ENCODE results near the gene OR6V1. TPM values are rescaled to one million over a fixed set of nuclear protein-coding genes. Genes with fewer than 3 reads are reported as not detected.

The OR6V1 gene
- total RNA-seq, 2 experiments from 2014 or later: not detected

DNA sequence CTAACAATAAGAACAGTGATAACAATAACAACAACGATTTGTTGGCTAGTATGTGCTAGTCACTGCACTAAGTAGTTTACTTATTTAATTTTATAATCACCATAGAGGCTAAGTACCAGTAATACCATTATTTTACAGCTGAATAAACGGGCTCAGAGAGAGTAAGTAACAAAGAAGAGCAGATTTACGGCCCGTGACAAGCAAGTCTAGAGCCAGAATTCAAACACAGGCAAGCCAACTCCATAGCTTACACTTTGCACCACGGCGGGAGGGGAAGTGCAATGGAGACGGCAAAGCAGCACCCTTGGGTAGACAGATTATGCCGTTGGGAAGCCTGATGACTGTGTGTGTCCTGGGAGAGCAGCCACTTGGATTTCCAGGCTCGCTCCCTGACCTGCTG is 1.2 kb upstream of the OR6V1 start:
- no peaks in the 10 kb centered on the region for H3K36me3 ChIP-seq (ENCODE audit: insufficient read depth, low read length)
- ChIA-PET CTCF (ENCODE audit: unreplicated experiment) (no interaction called here), POLR2A (interaction anchor here (0.5 to 1.2 kb wide), 5 partner anchors 10 to 256 kb away, joined by 3 to 5 read pairs (median 4); no protein-coding TSS in a partner anchor)
- no peak for TF ChIP-seq EZH2phosphoT487 (IDR thresholded peaks at IDR 0.05; ENCODE audit: borderline replicate concordance, low read depth, low read length)
- TF ChIP-seq, protein P1, sequence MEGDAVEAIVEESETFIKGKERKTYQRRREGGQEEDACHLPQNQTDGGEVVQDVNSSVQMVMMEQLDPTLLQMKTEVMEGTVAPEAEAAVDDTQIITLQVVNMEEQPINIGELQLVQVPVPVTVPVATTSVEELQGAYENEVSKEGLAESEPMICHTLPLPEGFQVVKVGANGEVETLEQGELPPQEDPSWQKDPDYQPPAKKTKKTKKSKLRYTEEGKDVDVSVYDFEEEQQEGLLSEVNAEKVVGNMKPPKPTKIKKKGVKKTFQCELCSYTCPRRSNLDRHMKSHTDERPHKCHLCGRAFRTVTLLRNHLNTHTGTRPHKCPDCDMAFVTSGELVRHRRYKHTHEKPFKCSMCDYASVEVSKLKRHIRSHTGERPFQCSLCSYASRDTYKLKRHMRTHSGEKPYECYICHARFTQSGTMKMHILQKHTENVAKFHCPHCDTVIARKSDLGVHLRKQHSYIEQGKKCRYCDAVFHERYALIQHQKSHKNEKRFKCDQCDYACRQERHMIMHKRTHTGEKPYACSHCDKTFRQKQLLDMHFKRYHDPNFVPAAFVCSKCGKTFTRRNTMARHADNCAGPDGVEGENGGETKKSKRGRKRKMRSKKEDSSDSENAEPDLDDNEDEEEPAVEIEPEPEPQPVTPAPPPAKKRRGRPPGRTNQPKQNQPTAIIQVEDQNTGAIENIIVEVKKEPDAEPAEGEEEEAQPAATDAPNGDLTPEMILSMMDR (conservative IDR thresholded peaks at IDR 0.05; ENCODE audit: low read length): no peak
- intact Hi-C loops (cut with micrococcal nuclease; ENCODE audit: unreplicated experiment): no loop called here
- H3K79me2 ChIP-seq (ENCODE audit: insufficient read depth, low read depth, low read length): no peaks in the 10 kb centered on the region
- DNase-seq (ENCODE audit: low spot score): no peak
- no peak overlapping the region for H3K27ac ChIP-seq (ENCODE audit: low read depth, low read length, poor library complexity, severe bottlenecking)
- H3K4me1 ChIP-seq (ENCODE audit: insufficient read depth, low read length, poor library complexity, severe bottlenecking): peaks cover 7% of the 10 kb centered on the region
- H3K4me2 ChIP-seq (ENCODE audit: low read length): no peak overlapping the region
- BruUV-seq (replicated peaks): no TSS peak
- no peak overlapping the region for H2AFZ ChIP-seq (ENCODE audit: low read length)
- no peak overlapping the region for H3K4me3 ChIP-seq (ENCODE audit: low read depth, low read length, poor library complexity, severe bottlenecking)
- no peaks in the 10 kb centered on the region for H4K20me1 ChIP-seq (ENCODE audit: insufficient read depth, low read length)
- H3K9me2 ChIP-seq (ENCODE audit: insufficient read depth, low read length): no peaks in the 10 kb centered on the region
- H3K9me3 ChIP-seq (ENCODE audit: low read length): no peaks in the 10 kb centered on the region

DNA sequence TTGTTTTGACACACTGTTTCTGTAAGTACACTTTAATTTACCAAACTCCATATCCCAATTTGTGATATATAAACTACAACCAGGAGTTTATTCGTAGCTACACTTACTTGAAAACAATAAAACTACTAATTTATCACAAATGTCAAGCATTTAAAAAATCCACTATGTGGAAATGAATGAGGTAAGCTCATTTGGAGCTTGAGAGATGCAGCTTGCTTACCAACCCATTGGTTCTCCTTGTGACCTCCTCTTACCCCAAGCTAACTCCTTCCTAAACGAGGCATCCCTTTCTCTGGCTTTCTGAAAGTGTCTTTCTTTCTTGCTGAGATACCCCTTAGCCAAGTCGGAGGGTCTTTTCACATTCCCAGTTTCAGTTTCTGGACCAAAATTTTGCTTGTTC is 2.5 kb downstream of the OR6V1 start:
- no peaks in the 10 kb centered on the region for H3K9me3 ChIP-seq (ENCODE audit: low read length)
- no peak for DNase-seq (ENCODE audit: low spot score)
- CTCF ChIA-PET (ENCODE audit: unreplicated experiment): no interaction called here
- TF ChIP-seq, protein P1 (conservative IDR thresholded peaks at IDR 0.05; ENCODE audit: low read length): no peak
- TF ChIP-seq EZH2phosphoT487 (IDR thresholded peaks at IDR 0.05; ENCODE audit: borderline replicate concordance, low read depth, low read length): no peak
- no peaks in the 10 kb centered on the region for H3K36me3 ChIP-seq (ENCODE audit: insufficient read depth, low read length)
- POLR2A ChIA-PET: interaction anchor here (0.6 to 1.0 kb wide), 3 partner anchors 9 to 133 kb away, joined by 3 read pairs; no protein-coding TSS in a partner anchor
- peaks cover under 1% of the 10 kb centered on the region for H3K4me1 ChIP-seq (ENCODE audit: insufficient read depth, low read length, poor library complexity, severe bottlenecking)
- no peaks in the 10 kb centered on the region for H3K9me2 ChIP-seq (ENCODE audit: insufficient read depth, low read length)
- H3K27ac ChIP-seq (ENCODE audit: low read depth, low read length, poor library complexity, severe bottlenecking): no peak overlapping the region
- H2AFZ ChIP-seq (ENCODE audit: low read length): no peak overlapping the region
- H3K4me2 ChIP-seq (ENCODE audit: low read length): no peak overlapping the region
- intact Hi-C loops (cut with micrococcal nuclease; ENCODE audit: unreplicated experiment): no loop called here
- no peaks in the 10 kb centered on the region for H4K20me1 ChIP-seq (ENCODE audit: insufficient read depth, low read length)
- H3K4me3 ChIP-seq (ENCODE audit: low read depth, low read length, poor library complexity, severe bottlenecking): no peak overlapping the region
- no TSS peak for BruUV-seq (replicated peaks)
- H3K79me2 ChIP-seq (ENCODE audit: insufficient read depth, low read depth, low read length): no peaks in the 10 kb centered on the region

DNA sequence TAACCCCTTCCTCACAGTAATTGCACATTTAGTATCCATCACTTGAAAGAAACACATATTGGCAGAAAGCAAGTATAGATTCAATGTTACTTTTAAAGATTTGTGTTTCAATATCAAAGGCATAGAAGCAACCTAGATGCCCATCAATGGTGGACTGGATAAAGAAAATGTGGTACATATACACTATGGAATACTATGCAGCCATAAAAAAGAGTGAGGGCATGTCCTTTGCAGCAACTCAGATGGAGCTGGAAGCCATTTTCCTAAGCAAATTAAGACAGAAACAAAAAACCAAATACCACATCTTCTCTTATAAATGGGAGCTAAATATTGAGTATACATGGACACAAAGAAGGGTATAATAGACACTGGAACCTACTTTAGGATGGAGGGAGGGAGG is 3.6 kb downstream of the OR6V1 start:
- H3K9me2 ChIP-seq (ENCODE audit: insufficient read depth, low read length): no peaks in the 10 kb centered on the region
- POLR2A ChIA-PET: interaction anchor here (0.8 kb wide), 1 partner anchor 59 kb away, joined by 3 read pairs; no protein-coding TSS in a partner anchor
- H3K4me1 ChIP-seq (ENCODE audit: insufficient read depth, low read length, poor library complexity, severe bottlenecking): no peaks in the 10 kb centered on the region
- no peaks in the 10 kb centered on the region for H3K79me2 ChIP-seq (ENCODE audit: insufficient read depth, low read depth, low read length)
- no TSS peak for BruUV-seq (replicated peaks)
- H3K9me3 ChIP-seq (ENCODE audit: low read length): no peaks in the 10 kb centered on the region
- CTCF ChIA-PET (ENCODE audit: unreplicated experiment): no interaction called here
- no peaks in the 10 kb centered on the region for H3K36me3 ChIP-seq (ENCODE audit: insufficient read depth, low read length)
- H4K20me1 ChIP-seq (ENCODE audit: insufficient read depth, low read length): no peaks in the 10 kb centered on the region
- H2AFZ ChIP-seq (ENCODE audit: low read length): no peak overlapping the region
- TF ChIP-seq, protein P1 (conservative IDR thresholded peaks at IDR 0.05; ENCODE audit: low read length): no peak
- TF ChIP-seq EZH2phosphoT487 (IDR thresholded peaks at IDR 0.05; ENCODE audit: borderline replicate concordance, low read depth, low read length): no peak
- no peak overlapping the region for H3K27ac ChIP-seq (ENCODE audit: low read depth, low read length, poor library complexity, severe bottlenecking)
- no peak overlapping the region for H3K4me3 ChIP-seq (ENCODE audit: low read depth, low read length, poor library complexity, severe bottlenecking)
- H3K4me2 ChIP-seq (ENCODE audit: low read length): no peak overlapping the region
- DNase-seq (ENCODE audit: low spot score): no peak
- intact Hi-C loops (cut with micrococcal nuclease; ENCODE audit: unreplicated experiment): no loop called here
